Liver (tissue), 9 donors: ENCODE results near the gene PROB1. TPM values are rescaled to one million over a fixed set of nuclear protein-coding genes. Genes with fewer than 3 reads are reported as not detected.

Experiments
- DNase-seq: peaks from one replicate; pipeline ENCODE4 v3.0.0-alpha.2; 2017; ENCODE audit warnings: low spot score
- H3K27ac ChIP-seq, 2 donors: one replicate each; pipeline ENCODE4 v1.7.0; 2013; ENCODE audit warnings: inconsistent platforms in 2 of 2, low read length in 2 of 2, control low read depth in 1 of 2, low read depth in 1 of 2, mild to moderate bottlenecking in 1 of 2
- H3K27me3 ChIP-seq, 4 donors: one replicate each; pipeline versions ENCODE4 v1.6.1 to v1.7.0; 2013; ENCODE audit warnings: low read length in 3 of 4, inconsistent platforms in 1 of 4, mild to moderate bottlenecking in 1 of 4, moderate library complexity in 1 of 4; ENCODE audit not compliant: control insufficient read depth in 4 of 4, insufficient read depth in 4 of 4
- H3K36me3 ChIP-seq, 4 donors: one replicate each; pipeline versions ENCODE4 v1.6.1 to v1.7.0; 2013; ENCODE audit warnings: low read length in 3 of 4, mild to moderate bottlenecking in 3 of 4, low read depth in 1 of 4, moderate library complexity in 1 of 4; ENCODE audit not compliant: control insufficient read depth in 4 of 4, insufficient read depth in 3 of 4
- H3K4me1 ChIP-seq, 4 donors: one replicate each; pipeline versions ENCODE4 v1.6.1 to v1.7.0; 2013; ENCODE audit warnings: low read length in 3 of 4, mild to moderate bottlenecking in 3 of 4, moderate library complexity in 1 of 4; ENCODE audit not compliant: control insufficient read depth in 4 of 4, insufficient read depth in 4 of 4
- H3K4me3 ChIP-seq, 3 donors: one replicate each; pipeline versions ENCODE4 v1.6.1 to v1.7.0; 2013; ENCODE audit warnings: low read length in 3 of 3, control low read depth in 1 of 3, low read depth in 1 of 3, mild to moderate bottlenecking in 1 of 3
- H3K9ac ChIP-seq, 2 donors: one replicate each; pipeline ENCODE4 v1.7.0; 2013; ENCODE audit warnings: low read length in 2 of 2, mild to moderate bottlenecking in 2 of 2, moderate library complexity in 2 of 2, control low read depth in 1 of 2, low read depth in 1 of 2
- H3K9me3 ChIP-seq, 4 donors: one replicate each; pipeline versions ENCODE4 v1.6.1 to v1.7.0; 2013; ENCODE audit warnings: low read length in 3 of 4; ENCODE audit not compliant: control insufficient read depth in 4 of 4
- EGR1 ChIP-seq, 2 donors: IDR thresholded peaks; 2 replicates each; pipeline ENCODE4 v1.6.1; 2016 to 2018; ENCODE audit warnings: antibody characterized with exemption in 2 of 2, low read depth in 2 of 2
- FOXA1 ChIP-seq: IDR thresholded peaks from 2 replicates; pipeline ENCODE4 v1.6.1; 2016; ENCODE audit warnings: antibody characterized with exemption
- FOXA2 ChIP-seq: IDR thresholded peaks from 2 replicates; pipeline ENCODE4 v1.6.1; 2016; ENCODE audit warnings: antibody characterized with exemption
- GABPA ChIP-seq, 2 donors: IDR thresholded peaks in 1 of 2; conservative IDR thresholded peaks in 1 of 2; 2 replicates each; pipeline ENCODE4 v1.6.1; 2016; ENCODE audit warnings: antibody characterized with exemption in 2 of 2, mild to moderate bottlenecking in 1 of 2, moderate library complexity in 1 of 2
- HNF4A ChIP-seq, 2 donors: conservative IDR thresholded peaks; 2 replicates each; pipeline ENCODE4 v1.6.1; 2016; ENCODE audit warnings: antibody characterized with exemption in 2 of 2, mild to moderate bottlenecking in 2 of 2
- HNF4G ChIP-seq: IDR thresholded peaks from 2 replicates; pipeline ENCODE4 v1.6.1; 2016; ENCODE audit warnings: antibody characterized with exemption
- JUND ChIP-seq, 2 donors: IDR thresholded peaks; 2 replicates each; pipeline ENCODE4 v1.6.1; 2016; ENCODE audit warnings: antibody characterized with exemption in 2 of 2
- MAX ChIP-seq: IDR thresholded peaks from 2 replicates; pipeline ENCODE4 v1.6.1; 2016; ENCODE audit warnings: antibody characterized with exemption
- NR2F2 ChIP-seq: IDR thresholded peaks from 2 replicates; pipeline ENCODE4 v1.6.1; 2016; ENCODE audit warnings: antibody characterized with exemption
- RAD21 ChIP-seq, 2 donors: IDR thresholded peaks; 2 replicates each; pipeline ENCODE4 v1.6.1; 2016; ENCODE audit warnings: antibody characterized with exemption in 2 of 2, mild to moderate bottlenecking in 2 of 2
- RXRA ChIP-seq, 2 donors: IDR thresholded peaks; 2 replicates each; pipeline ENCODE4 v1.6.1; 2017 to 2018; ENCODE audit warnings: antibody characterized with exemption in 2 of 2, mild to moderate bottlenecking in 1 of 2
- SP1 ChIP-seq: IDR thresholded peaks from 2 replicates; pipeline ENCODE4 v1.6.1; 2018; ENCODE audit warnings: antibody characterized with exemption, mild to moderate bottlenecking
- TAF1 ChIP-seq: conservative IDR thresholded peaks from 2 replicates; pipeline ENCODE4 v1.6.1; 2016; ENCODE audit warnings: antibody characterized with exemption, mild to moderate bottlenecking
- YY1 ChIP-seq: IDR thresholded peaks from 2 replicates; pipeline ENCODE4 v1.6.1; 2016; ENCODE audit warnings: antibody characterized with exemption, mild to moderate bottlenecking
- ZBTB33 ChIP-seq: IDR thresholded peaks from 2 replicates; pipeline ENCODE4 v1.6.1; 2016; ENCODE audit warnings: antibody characterized with exemption
- WGBS: extraction: QIAGEN DNeasy Blood & Tissue Kit; methylation state at CpG from one replicate; pipeline ENCODE4 v1.1.7; 2013; 5-methylcytosine and 5-hydroxymethylcytosine counted together
- polyA plus RNA-seq, 2 donors: library from polyadenylated mRNA; stranded (reverse) in 1 of 2; unstranded in 1 of 2; fragments of 200-250 nt in 1 of 2; fragments of >200 nt in 1 of 2; fragmentation: Nextera tagmentation in 1 of 2; extraction: Ambion mirVana in 1 of 2; gene quantifications; one replicate each; pipeline versions ENCODE4 v1.2.1 to v1.2.3, GENCODE V29; 2013 to 2015
- total RNA-seq, 2 donors: library from RNA; depleted of rRNA; stranded (reverse); fragments of >200 nt; gene quantifications; one replicate each; pipeline ENCODE4 v1.2.3, GENCODE V29; 2014
- TF ChIP-seq, protein P1 (sequence below): IDR thresholded peaks from 2 replicates; pipeline ENCODE4 v1.6.1; 2016; ENCODE audit warnings: antibody characterized with exemption
- TF ChIP-seq, protein P2 (sequence below): fragments of 150-350 bp; IDR thresholded peaks from 2 replicates; pipeline ENCODE4 v1.5.1; 2017; ENCODE audit warnings: improper control_type of control experiment, low read depth, low read length; ENCODE audit not compliant: missing input control
- TF ChIP-seq, protein P3 (sequence below): IDR thresholded peaks from 2 replicates; pipeline ENCODE4 v1.6.1; 2016; ENCODE audit warnings: antibody characterized with exemption, mild to moderate bottlenecking
- donor health status: healthy.
- donor health status: healthy.
- donor health status: healthy.
- donor health status: healthy.
- donor health status: healthy.

The PROB1 gene
- total and polyA plus RNA-seq, 4 donors = 0.04 to 0.67 (median 0.34) TPM

- Histone ChIP-seq H3K4me1 (peaks cover 0 to 11% (median 2%) of the 10 kb centered on the region in 4 donors), H3K27me3 (no peaks in the 10 kb centered on the region), H3K36me3 (no peaks in the 10 kb centered on the region), H3K9me3 (no peaks in the 10 kb centered on the region), H3K4me3 (no peak overlapping the region), H3K27ac (no peak overlapping the region), H3K9ac (no peak overlapping the region)
- no peak for DNase-seq
- WGBS = 95% methylated on average over 3 of the region's 3 CpGs
- TF ChIP-seq, protein P1, sequence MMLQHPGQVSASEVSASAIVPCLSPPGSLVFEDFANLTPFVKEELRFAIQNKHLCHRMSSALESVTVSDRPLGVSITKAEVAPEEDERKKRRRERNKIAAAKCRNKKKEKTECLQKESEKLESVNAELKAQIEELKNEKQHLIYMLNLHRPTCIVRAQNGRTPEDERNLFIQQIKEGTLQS = no peak
- no peak for TF ChIP-seq HNF4G
- TF ChIP-seq, protein P2, sequence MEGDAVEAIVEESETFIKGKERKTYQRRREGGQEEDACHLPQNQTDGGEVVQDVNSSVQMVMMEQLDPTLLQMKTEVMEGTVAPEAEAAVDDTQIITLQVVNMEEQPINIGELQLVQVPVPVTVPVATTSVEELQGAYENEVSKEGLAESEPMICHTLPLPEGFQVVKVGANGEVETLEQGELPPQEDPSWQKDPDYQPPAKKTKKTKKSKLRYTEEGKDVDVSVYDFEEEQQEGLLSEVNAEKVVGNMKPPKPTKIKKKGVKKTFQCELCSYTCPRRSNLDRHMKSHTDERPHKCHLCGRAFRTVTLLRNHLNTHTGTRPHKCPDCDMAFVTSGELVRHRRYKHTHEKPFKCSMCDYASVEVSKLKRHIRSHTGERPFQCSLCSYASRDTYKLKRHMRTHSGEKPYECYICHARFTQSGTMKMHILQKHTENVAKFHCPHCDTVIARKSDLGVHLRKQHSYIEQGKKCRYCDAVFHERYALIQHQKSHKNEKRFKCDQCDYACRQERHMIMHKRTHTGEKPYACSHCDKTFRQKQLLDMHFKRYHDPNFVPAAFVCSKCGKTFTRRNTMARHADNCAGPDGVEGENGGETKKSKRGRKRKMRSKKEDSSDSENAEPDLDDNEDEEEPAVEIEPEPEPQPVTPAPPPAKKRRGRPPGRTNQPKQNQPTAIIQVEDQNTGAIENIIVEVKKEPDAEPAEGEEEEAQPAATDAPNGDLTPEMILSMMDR = no peak
- no peak for TF ChIP-seq YY1
- TF ChIP-seq RAD21 (IDR thresholded peaks at IDR 0.05) = no peak
- TF ChIP-seq MAX = no peak
- no peak for TF ChIP-seq NR2F2
- TF ChIP-seq GABPA (IDR thresholded peaks at IDR 0.05 in 1 of 2, conservative IDR thresholded peaks at IDR 0.05 in 1 of 2) = no peak
- TF ChIP-seq JUND (IDR thresholded peaks at IDR 0.05) = no peak
- TF ChIP-seq, protein P3, sequence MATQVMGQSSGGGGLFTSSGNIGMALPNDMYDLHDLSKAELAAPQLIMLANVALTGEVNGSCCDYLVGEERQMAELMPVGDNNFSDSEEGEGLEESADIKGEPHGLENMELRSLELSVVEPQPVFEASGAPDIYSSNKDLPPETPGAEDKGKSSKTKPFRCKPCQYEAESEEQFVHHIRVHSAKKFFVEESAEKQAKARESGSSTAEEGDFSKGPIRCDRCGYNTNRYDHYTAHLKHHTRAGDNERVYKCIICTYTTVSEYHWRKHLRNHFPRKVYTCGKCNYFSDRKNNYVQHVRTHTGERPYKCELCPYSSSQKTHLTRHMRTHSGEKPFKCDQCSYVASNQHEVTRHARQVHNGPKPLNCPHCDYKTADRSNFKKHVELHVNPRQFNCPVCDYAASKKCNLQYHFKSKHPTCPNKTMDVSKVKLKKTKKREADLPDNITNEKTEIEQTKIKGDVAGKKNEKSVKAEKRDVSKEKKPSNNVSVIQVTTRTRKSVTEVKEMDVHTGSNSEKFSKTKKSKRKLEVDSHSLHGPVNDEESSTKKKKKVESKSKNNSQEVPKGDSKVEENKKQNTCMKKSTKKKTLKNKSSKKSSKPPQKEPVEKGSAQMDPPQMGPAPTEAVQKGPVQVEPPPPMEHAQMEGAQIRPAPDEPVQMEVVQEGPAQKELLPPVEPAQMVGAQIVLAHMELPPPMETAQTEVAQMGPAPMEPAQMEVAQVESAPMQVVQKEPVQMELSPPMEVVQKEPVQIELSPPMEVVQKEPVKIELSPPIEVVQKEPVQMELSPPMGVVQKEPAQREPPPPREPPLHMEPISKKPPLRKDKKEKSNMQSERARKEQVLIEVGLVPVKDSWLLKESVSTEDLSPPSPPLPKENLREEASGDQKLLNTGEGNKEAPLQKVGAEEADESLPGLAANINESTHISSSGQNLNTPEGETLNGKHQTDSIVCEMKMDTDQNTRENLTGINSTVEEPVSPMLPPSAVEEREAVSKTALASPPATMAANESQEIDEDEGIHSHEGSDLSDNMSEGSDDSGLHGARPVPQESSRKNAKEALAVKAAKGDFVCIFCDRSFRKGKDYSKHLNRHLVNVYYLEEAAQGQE = no peak
- no peak for TF ChIP-seq TAF1
- no peak for TF ChIP-seq SP1
- TF ChIP-seq FOXA2 = no peak
- no peak for TF ChIP-seq FOXA1
- no peak for TF ChIP-seq RXRA (IDR thresholded peaks at IDR 0.05)
- TF ChIP-seq HNF4A (conservative IDR thresholded peaks at IDR 0.05) = no peak
- no peak for TF ChIP-seq EGR1 (IDR thresholded peaks at IDR 0.05; ENCODE audit: low read depth in 2 of 2)
- no peak for TF ChIP-seq ZBTB33
Observed at GRCh38 chr5:139435676-139436075, 40.8 kb upstream of the PROB1 start.
